ENCODE data around the gene SLC8A3.

The SLC8A3 gene

GRCh38 chr14:70073924-70074566, 114.7 kb downstream of the SLC8A3 start:
- DNase-seq = peak in 36 of 51 donors; percentile 3 to 75 (median 34)

DNA sequence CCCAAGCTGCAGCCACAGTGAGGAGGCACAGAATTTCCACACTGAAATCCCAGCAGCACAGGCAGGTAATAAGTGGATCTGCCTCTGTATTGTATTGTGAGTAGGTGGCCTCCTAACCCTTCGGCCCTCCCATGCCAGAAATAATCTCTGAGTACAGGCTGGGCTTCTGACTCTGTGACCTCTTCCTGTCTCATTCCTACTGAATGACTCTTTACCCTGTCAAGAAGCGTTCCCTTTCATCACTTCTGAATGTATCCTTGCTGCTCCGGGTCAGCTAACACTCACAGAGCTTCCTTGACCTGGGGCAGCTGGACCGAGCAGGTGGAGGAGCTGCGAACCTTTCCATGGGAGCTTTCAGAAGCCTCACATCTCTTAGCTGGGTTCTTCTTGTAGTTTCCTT, 119.6 kb downstream of the SLC8A3 start:
- DNase-seq = no peak

- no peak for DNase-seq
Measured at GRCh38 chr14:70067810-70068209, 120.9 kb downstream of the SLC8A3 start.

- peak in 1 of 51 donors; percentile 23 for DNase-seq
Measured at GRCh38 chr14:70064136-70064865, 124.5 kb downstream of the SLC8A3 start.

DNA sequence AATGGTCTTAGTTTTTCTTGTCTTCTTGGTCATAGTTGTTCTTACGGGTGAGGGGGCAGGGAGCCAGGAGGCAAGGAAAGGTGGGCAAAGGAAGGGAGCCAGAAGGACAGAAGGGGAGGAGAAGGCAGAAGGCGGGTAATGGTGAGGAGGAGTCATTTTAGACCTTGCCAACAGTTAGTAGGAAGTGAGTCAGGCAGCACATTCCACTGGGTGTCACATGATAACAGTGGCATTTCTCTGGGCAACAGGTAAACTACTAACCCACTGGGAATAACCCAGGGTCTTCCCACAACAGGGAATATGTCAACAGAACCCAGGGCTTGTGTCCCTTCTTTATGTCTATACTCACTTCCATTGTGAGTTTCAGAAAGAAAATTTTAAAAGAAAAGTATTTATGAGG, 127.6 kb downstream of the SLC8A3 start:
- DNase-seq = no peak

GRCh38 chr14:70059545-70059944, 129.2 kb downstream of the SLC8A3 start:
- no peak for DNase-seq

DNA sequence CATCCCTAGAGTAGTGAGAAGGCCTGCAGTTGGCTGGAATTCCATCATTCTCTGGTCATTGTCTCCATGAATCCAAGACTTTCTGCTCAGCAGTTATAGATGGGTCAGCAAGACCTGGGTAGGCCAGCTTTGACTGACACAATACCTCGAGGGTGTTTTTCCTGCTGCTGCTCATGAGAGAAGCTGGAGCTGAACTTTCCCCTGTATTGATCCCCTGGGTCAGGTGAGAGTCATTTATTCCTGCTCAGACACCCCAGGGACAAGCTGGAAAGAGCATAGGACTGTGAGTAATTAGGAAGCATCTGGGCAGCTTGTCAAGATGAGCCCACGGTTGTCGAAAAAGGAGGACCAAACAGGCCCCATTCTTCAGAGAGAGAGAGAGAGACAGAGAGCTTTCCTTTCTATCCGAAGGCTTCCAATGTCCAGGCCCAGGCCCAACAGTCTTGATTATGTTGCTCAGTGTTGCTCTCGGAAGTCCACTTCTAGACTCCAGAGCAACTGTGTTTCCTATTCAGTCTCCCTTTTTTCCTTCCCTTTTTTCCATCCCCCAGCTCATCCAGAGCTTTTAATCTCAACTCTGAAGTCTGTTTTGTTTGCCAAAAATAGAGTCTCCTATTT, 131.1 kb downstream of the SLC8A3 start:
- no peak for DNase-seq

- DNase-seq = no peak
Measured at GRCh38 chr14:70052990-70053389, 135.8 kb downstream of the SLC8A3 start.

GRCh38 chr14:70050136-70050535, 138.6 kb downstream of the SLC8A3 start:
- DNase-seq = peak in 1 of 51 donors; percentile 8

- peak in 1 of 51 donors; percentile 2 for DNase-seq
Measured at GRCh38 chr14:70049605-70050004, 139.1 kb downstream of the SLC8A3 start.

DNA sequence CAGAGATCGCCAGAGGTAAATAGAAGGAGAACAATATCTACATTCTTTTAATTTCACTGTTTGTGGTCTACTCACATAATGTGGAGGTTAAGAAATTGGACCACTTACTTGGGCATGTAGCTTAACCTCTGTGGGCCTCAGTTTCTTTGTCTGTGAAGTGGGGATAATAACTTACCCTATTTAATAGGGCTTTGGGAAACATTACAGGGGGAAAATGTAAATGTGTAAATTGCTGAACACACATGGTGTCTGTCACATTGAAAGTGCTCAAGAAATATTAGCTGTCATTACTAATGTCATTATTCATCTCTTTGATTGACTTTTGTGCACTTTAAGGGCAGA, 140.5 kb downstream of the SLC8A3 start:
- DNase-seq = no peak

DNA sequence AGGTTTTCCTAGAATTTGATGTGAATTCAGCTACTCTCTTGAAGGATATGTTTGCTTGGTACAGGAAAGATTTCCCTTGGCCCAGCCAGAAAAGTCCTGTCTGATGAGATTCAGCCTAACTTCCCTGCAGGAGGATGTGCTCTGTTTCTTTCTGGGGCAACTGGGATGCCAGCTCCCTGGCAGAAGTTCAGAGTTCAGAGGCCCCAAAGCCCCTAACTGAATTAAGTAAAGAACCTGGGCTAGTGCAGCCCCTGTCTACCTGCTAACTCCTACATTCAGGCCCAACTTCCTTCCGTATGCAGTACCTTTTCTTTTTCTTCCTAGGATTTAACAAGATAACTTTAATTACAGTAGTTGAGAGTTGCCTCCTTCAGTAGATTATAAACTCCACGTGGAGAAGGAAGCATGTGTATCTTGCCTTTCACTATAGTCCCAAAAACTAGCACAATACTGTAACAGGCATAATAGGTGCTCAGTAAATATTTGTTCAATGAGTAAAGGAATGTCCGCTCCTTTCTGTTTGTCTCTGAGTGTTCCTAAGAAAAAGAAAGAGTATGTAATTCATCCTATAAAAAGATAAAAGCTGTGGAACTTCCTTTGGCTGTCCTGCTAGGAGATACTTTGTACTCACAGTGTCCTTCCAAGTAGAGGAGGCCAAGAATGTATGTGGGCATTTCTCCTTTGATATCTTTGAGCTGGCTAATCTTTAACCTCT, 141.0 kb downstream of the SLC8A3 start:
- DNase-seq = no peak

- peak in 47 of 51 donors; percentile 3 to 80 (median 41) for DNase-seq
Measured at GRCh38 chr14:70045844-70046535, 142.8 kb downstream of the SLC8A3 start.

DNA sequence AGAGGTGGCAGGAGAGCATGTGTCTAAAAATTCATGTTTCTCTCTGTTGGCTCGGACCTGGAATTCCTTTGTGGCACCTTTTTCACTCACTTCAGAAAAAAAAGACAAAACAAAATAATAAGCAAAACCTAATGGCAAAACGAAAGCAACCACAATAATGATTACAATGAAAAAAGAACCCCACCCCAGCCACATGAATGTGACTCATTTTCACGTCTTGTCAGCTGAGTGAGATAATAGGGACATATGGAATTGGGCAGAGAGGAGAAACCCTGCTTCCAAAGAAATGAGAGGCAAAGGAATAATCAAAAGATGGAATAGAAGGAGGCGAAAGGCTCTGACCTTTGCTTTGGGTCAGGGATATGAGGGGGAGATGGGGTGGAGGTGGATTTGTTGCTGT, 143.4 kb downstream of the SLC8A3 start:
- DNase-seq = no peak

DNA sequence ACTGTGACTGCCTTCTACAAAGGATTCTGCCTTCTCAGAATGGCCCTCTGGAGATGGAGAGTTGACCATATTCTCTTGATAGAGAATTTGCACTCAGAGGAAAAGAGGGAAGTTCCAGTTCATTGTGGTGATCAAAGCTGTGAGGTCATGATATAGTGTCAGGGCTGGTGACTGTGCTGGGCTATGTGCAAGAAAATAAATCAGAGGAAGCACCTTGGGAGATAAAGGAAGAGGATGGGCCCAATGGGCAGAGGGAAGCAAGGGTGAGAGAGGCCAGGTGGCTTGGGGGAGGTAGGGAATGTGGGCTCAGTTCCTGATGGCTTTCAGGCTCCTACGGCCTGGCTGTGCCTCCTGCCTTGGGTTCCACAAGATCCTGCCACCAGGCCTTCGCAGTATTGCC, 145.8 kb downstream of the SLC8A3 start:
- DNase-seq = no peak

DNA sequence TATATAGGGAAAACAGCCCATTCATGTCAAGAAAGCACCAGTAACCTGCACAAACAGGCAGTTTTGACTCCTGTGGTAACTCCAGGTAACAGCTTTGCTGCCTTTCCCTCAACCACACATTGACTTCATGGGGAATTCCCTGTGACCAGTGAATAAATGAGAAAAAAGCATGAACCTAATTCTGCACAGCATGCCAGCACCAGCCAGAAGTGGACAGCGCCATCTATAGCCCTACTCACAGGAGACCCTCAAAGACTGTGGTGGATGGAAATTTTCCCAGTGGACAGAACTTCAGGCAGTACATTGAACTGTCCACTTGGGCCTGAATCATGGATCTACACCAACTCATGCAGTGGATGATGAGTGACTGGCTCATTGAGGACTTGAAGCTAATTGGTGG, 152.1 kb downstream of the SLC8A3 start:
- DNase-seq = no peak

DNA sequence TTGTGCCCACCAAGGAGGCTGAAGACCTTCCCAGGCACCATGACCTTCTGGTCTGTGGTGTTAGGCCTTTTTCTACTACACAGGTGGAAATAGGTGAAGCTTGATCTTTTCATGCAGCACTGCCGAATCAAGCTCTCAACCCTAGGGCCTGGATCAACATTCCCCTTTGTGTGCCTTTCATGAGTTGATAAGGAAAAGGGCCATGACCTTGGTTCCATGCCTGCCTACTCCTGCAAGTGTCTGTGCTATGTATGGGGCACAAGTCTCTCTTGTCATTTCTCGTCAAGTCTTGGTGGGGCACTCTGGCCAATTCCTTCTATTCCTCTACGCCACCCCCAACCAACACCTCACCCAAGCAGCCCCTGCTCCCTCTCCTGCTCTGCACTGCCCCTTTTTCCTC, 154.5 kb downstream of the SLC8A3 start:
- DNase-seq = no peak

DNA sequence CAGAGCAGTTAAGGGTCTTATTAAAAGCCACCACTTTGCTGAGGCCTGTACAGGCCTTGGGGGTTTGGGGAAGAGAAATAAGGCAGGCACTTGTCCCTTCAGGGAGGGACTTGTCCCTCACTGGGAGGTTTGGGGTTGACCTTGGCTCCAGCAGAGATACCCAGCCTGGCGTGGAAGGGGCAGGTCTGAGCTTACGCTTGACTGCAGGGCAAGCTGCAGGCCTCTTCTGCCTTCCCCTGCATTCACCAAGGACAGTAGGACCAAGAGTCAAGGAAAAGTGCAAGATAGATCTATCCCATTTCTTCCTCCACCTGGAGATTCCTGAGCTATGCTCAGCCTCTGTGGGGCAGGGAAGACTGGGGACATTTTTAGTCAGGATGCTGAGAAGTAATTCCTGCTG, 155.2 kb downstream of the SLC8A3 start:
- DNase-seq = no peak

DNA sequence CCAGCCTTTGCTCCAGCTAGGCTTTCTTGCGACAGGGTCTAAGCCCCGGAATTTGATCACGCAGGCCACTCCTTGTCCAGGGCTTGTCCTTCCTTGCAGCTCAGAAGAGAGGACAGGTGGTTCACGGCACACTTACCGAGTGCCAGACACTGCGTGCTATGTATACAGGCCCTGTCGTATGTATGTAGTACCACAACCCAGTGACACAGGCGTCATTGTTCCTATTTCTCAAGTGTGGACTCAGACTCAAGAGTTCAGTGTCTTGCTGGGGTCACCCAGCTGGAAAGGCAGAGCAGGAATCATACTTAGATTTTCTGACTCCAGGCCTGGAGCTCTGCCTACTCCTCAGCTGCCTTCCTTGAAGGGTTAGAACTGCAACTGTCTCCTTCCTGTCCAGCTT, 155.6 kb downstream of the SLC8A3 start:
- DNase-seq = no peak

DNA sequence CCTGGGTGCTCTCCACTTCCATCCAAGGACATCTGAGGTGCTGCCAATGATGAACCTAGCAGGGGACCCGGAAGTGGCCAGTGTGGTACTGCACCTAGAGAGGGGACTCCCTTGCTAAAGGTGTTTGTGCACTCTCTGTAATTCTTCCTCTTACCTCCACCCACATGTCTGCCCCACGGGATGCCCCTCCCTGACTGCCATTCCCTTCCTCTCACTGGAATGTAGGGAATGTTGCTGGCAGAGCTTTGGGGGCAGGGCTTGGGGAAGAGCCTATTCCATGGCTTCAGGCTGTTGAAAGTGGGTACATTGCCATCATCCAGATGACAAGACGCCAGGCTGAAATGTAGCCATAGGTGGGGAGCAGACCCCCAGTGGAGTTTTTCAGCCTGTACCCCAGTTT, 156.3 kb downstream of the SLC8A3 start:
- DNase-seq = no peak

- DNase-seq = no peak
Measured at GRCh38 chr14:70032016-70032415, 156.7 kb downstream of the SLC8A3 start.

All from hypothalamus (tissue), 51 donors.